Measurements from ENCODE around the gene CYP4F8.

GRCh38 chr19:15628236-15629002 lies 13.4 kb downstream of the CYP4F8 start:
- TF ChIP-seq CTCF (IDR thresholded peaks at IDR 0.05), result no peak
- TF ChIP-seq POLR2A (IDR thresholded peaks at IDR 0.05), result no peak

Measured in heart left ventricle (tissue), 13 donors.